Neural crest cell (in vitro differentiated cells): ENCODE results near the gene NSUN5. TPM values are rescaled to one million over a fixed set of nuclear protein-coding genes. Genes with fewer than 3 reads are reported as not detected.
A peak's percentile ranks its signal among the peaks of the same experiment; 100 is the strongest.
"Not testable (repeated sequence)": the region's sequence is repeated elsewhere in the genome, so short reads cannot be mapped to it uniquely, and the experiment has no call there.

Experiments used
- DNase-seq: peaks from one replicate; pipeline ENCODE4 v3.0.0; 2021; ENCODE audit warnings: low read depth, mixed read lengths, low spot score
- H3K27ac Mint-ChIP-seq: one replicate; pipeline ENCODE4 v1.8.0; 2021; ENCODE audit warnings: mild to moderate bottlenecking, mixed read lengths; ENCODE audit not compliant: unreplicated experiment
- H3K27me3 Mint-ChIP-seq: 2 replicates; pipeline ENCODE4 v1.8.0; 2021; ENCODE audit warnings: low read depth, mild to moderate bottlenecking, mixed read lengths
- H3K36me3 Mint-ChIP-seq: 2 replicates; pipeline ENCODE4 v1.8.0; 2021; ENCODE audit warnings: low read depth, mild to moderate bottlenecking, mixed read lengths
- H3K4me1 Mint-ChIP-seq: 2 replicates; pipeline ENCODE4 v1.8.0; 2021; ENCODE audit warnings: mixed read lengths
- H3K4me3 Mint-ChIP-seq: one replicate; pipeline ENCODE4 v1.8.0; 2021; ENCODE audit warnings: mild to moderate bottlenecking, mixed read lengths
- H3K9me3 Mint-ChIP-seq: 2 replicates; pipeline ENCODE4 v1.8.0; 2021; ENCODE audit warnings: mixed read lengths
- total RNA-seq: library from RNA; stranded (reverse); gene quantifications from 2 replicates; pipeline ENCODE4 v1.2.1, GENCODE V29; 2021
- TF ChIP-seq, protein P1 (sequence below): fragments of 200-600 bp; sonication (generic); conservative IDR thresholded peaks from 2 replicates; pipeline ENCODE4 v1.5.0; 2021; ENCODE audit warnings: antibody characterized with exemption, mild to moderate bottlenecking

The NSUN5 gene
- total RNA-seq, 1 donor from 2014 or later: 40.2 TPM

DNA sequence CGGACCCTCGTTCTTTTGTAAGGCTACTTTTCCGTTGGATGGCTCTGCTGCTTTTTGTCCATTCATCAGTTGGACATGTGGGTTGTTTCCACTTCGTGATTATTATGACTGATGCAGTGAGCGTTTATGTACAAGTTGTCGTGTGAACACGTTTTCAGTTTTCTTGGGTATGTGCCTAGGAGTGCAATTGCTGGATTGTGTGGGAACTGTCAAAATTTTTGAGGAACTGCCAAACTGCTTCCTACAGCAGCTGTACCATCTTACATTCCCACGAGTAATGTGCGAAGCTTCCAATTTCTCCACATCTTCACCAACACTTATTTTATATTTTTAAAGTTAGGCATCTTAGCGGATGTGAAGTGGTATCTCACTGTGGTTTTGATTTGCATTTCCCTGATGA, 29.7 kb upstream of the NSUN5 start:
- TF ChIP-seq, protein P1, sequence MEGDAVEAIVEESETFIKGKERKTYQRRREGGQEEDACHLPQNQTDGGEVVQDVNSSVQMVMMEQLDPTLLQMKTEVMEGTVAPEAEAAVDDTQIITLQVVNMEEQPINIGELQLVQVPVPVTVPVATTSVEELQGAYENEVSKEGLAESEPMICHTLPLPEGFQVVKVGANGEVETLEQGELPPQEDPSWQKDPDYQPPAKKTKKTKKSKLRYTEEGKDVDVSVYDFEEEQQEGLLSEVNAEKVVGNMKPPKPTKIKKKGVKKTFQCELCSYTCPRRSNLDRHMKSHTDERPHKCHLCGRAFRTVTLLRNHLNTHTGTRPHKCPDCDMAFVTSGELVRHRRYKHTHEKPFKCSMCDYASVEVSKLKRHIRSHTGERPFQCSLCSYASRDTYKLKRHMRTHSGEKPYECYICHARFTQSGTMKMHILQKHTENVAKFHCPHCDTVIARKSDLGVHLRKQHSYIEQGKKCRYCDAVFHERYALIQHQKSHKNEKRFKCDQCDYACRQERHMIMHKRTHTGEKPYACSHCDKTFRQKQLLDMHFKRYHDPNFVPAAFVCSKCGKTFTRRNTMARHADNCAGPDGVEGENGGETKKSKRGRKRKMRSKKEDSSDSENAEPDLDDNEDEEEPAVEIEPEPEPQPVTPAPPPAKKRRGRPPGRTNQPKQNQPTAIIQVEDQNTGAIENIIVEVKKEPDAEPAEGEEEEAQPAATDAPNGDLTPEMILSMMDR: no peak
- H3K4me3 Mint-ChIP-seq: no peak overlapping the region
- no peaks in the 10 kb centered on the region for H3K36me3 Mint-ChIP-seq
- H3K27me3 Mint-ChIP-seq: no peaks in the 10 kb centered on the region
- DNase-seq: no peak
- no peak overlapping the region for H3K27ac Mint-ChIP-seq
- peaks cover 14% of the 10 kb centered on the region for H3K4me1 Mint-ChIP-seq
- no peaks in the 10 kb centered on the region for H3K9me3 Mint-ChIP-seq

DNA sequence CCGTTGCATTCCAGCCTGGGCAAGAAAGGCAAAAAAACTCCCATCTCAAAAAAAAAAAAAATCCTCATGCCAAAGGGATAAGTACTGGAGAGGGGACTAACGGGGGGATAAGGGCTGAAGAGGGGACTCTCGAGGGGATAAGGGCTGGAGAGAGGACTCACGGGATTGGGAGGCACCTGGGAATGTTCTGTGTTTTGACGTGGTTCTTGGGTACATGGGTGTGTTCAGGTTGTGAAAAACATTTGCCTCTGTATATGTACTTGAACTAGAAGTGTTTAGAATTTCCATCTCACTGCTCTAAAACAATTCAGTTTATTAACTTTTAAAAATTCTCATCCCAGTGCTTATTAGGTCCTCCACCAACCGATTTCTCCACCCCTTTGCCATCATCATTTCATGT, 23.8 kb upstream of the NSUN5 start:
- Mint-ChIP-seq H3K9me3 (no peaks in the 10 kb centered on the region), H3K36me3 (no peaks in the 10 kb centered on the region), H3K27ac (no peak overlapping the region), H3K27me3 (no peaks in the 10 kb centered on the region), H3K4me3 (no peak overlapping the region), H3K4me1 (peaks cover 12% of the 10 kb centered on the region)
- no peak for DNase-seq
- TF ChIP-seq, protein P1: no peak

DNA sequence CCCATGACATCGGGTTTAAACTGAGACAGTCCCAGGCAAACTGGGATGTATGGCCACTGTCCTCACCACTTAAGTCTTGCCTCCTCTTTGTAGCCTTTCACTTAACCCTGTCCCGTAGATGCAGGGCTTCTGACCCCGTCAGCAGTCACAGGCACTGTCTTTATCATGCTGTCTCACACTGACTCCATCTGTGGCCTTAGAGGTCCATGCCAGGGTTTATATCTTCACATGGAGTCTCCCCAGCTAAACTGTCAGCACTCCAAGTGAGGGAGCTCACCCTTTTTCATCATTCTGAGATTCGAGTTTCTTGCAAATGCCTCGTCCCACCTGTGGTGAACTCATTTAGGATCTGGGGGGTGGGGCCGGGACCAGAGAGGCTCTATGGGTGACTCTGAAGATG, 22.1 kb upstream of the NSUN5 start:
- H3K9me3 Mint-ChIP-seq: no peaks in the 10 kb centered on the region
- no peaks in the 10 kb centered on the region for H3K36me3 Mint-ChIP-seq
- H3K27ac Mint-ChIP-seq: no peak overlapping the region
- no peaks in the 10 kb centered on the region for H3K27me3 Mint-ChIP-seq
- TF ChIP-seq, protein P1: no peak
- H3K4me3 Mint-ChIP-seq: no peak overlapping the region
- DNase-seq: no peak
- peaks cover 12% of the 10 kb centered on the region for H3K4me1 Mint-ChIP-seq

DNA sequence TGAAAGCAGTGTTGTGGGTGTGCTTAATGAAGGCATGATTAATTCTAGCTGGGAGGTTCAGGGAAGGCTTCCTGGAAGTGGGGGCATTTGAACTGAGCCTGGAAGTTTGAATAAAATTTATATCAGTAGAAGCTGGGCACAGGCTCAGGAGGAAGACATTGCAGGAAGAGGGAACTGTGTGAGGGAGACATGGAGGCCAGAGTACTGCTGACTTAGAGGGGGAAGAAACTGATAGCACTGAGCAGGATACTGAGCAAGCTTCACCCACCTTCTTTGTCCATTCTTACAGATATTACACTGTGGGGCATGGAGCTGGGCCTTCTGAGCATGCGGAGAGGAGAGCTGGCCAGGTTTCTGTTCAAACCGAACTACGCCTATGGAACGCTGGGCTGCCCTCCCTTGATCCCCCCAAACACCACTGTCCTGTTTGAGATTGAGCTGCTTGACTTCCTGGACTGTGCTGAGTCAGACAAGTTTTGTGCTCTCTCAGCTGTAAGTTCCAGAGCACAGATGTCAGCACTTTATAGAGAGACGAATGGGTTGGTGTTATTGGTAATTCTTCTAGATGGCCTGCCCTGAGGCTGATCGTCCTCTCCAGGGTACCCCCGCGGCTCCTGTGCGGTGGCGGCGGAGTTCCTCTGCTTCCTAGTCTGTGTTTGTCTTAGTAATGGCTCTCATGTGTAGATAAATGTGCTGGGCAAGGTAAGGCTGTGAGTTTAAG, 21.4 kb upstream of the NSUN5 start:
- peaks cover 12% of the 10 kb centered on the region for H3K4me1 Mint-ChIP-seq
- H3K4me3 Mint-ChIP-seq: no peak overlapping the region

GRCh38 chr7:73328696-73329095, 20.1 kb upstream of the NSUN5 start:
- H3K4me1 Mint-ChIP-seq: peaks cover 15% of the 10 kb centered on the region
- no peak overlapping the region for H3K4me3 Mint-ChIP-seq
- TF ChIP-seq, protein P1: no peak
- no peaks in the 10 kb centered on the region for H3K9me3 Mint-ChIP-seq
- H3K27ac Mint-ChIP-seq: no peak overlapping the region
- H3K27me3 Mint-ChIP-seq: no peaks in the 10 kb centered on the region
- DNase-seq: no peak
- no peaks in the 10 kb centered on the region for H3K36me3 Mint-ChIP-seq

More for the DNA sequence above, 21.4 kb upstream of the NSUN5 start:
- Mint-ChIP-seq H3K9me3 (no peaks in the 10 kb centered on the region), H3K36me3 (no peaks in the 10 kb centered on the region), H3K27me3 (no peaks in the 10 kb centered on the region), H3K27ac (peak overlapping the region; percentile 58)
- DNase-seq: no peak
- TF ChIP-seq, protein P1: no peak

DNA sequence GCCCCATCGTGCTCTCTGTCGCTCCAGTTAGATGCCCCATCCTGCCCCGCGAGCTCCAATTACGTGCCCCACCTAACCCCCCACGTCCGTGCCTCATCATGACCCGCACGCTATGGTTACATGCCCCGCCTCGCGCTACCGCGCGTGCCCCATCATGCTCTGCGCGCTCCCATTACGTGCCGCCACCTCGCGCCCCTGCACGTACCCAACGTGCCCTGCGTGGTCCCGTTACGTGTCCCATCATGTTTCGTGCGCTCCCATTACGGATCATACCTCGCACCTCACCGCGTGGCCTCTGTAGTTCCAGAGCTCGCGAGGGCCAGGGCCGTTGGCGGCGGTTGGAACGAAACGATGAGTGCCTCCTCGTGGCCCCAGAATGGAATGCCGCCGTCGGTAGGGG, 19.3 kb upstream of the NSUN5 start, which contains the start of the genes FKBP6 and TRIM50:
Gene FKBP6, plus strand, starts transcription at position 240 of the 400 bp plus-strand sequence. CDS start 268 bp downstream, outside the sequence.
Gene TRIM50, minus strand, starts transcription at position 161 of the 400 bp plus-strand sequence. CDS start 3,295 bp downstream, outside the sequence.
- H3K4me1 Mint-ChIP-seq: peaks cover 15% of the 10 kb centered on the region
- not testable (repeated sequence) for H3K27me3 Mint-ChIP-seq, H3K4me3 Mint-ChIP-seq, H3K36me3 Mint-ChIP-seq, H3K27ac Mint-ChIP-seq, DNase-seq, H3K9me3 Mint-ChIP-seq

GRCh38 chr7:73327449-73327848, 18.8 kb upstream of the NSUN5 start:
- H3K9me3 Mint-ChIP-seq, H3K36me3 Mint-ChIP-seq, H3K27me3 Mint-ChIP-seq, DNase-seq, H3K27ac Mint-ChIP-seq, H3K4me3 Mint-ChIP-seq: not testable (repeated sequence)
- H3K4me1 Mint-ChIP-seq: peaks cover 15% of the 10 kb centered on the region

- peaks cover 13% of the 10 kb centered on the region for H3K4me1 Mint-ChIP-seq
- H3K36me3 Mint-ChIP-seq, H3K27ac Mint-ChIP-seq, DNase-seq, H3K27me3 Mint-ChIP-seq, H3K9me3 Mint-ChIP-seq, H3K4me3 Mint-ChIP-seq: not testable (repeated sequence)
These were observed 16.8 kb upstream of the NSUN5 start for GRCh38 chr7:73325424-73325823.
